CD4-positive, alpha-beta T cell treated with Interleukin-10 for 1 hour (primary cell): ENCODE measurements around the gene PTCHD4.

Experiments
- DNase-seq: peaks from one replicate; pipeline ENCODE4 v3.0.0-alpha.2; 2020

PTCHD4 gene

GRCh38 chr6:48099713-48100587, 11.0 kb downstream of the PTCHD4 start:
- no peak for DNase-seq

DNA sequence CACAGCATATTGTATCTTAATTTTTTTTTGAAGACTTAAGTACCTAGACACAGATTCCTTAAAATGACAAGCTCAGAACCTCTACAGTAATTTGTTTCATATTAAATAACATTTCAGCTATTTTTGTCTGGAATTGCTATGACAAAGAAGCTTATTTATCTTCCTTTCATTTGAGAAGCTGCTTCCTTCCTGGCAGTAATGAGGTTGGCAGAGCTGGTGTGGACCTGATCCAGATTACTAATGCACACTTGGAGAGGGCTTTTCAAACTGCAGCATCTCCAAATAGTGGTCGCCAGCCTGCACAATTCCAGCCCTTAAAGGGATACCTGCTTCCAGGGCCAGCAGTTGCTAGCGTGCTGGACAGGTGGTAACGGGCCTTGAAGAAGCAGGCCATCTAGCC, 12.1 kb downstream of the PTCHD4 start:
- DNase-seq, result no peak

DNA sequence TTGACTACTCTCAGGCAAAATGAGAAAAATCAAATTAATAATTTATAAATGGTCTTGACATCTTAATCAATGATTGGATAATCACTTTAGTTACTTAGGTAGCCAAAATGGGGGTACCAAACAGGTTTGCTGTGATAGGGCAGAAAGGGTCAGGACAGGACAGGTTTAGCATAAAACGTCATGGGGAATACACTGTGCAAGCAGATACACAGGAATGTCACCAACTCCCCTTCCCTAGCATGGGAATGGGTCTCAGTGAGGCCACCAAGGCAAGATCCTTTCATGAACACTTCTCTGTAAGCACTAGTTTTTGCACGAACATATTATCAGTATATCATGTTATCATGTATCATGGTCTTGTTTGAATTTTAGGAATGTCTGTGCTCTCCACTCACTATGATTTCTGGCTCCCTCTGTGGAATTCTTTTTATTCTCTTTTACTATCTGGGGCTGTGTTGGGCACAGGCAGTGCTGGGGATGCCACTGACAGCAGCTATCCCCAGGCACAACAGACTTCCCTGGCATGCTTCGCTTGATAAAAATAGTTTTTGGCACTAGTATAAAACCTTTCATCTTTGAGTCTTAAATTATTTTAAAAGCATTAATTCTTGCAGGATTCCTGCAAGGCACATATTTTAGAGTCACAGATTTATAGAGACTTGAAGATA, 18.3 kb downstream of the PTCHD4 start:
- DNase-seq, result no peak

DNA sequence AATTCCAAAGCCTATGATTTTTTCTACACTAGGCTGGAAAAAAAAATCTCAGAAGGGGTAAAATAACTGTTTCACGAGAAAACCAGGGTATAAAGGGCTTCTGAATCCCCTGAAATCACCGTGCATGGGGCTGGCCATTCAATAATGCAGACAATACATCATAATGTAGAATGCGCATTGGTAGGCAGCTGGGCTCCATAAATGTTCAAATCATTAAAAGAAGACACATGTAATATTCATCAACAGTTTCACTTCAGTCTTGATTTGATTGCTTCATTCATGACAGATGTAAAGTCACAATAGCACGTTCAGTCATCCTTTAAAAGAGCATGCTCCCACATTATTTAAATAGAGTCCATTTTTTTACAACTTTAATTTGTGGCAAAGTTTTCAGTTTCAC, 20.5 kb downstream of the PTCHD4 start:
- DNase-seq, result no peak

DNA sequence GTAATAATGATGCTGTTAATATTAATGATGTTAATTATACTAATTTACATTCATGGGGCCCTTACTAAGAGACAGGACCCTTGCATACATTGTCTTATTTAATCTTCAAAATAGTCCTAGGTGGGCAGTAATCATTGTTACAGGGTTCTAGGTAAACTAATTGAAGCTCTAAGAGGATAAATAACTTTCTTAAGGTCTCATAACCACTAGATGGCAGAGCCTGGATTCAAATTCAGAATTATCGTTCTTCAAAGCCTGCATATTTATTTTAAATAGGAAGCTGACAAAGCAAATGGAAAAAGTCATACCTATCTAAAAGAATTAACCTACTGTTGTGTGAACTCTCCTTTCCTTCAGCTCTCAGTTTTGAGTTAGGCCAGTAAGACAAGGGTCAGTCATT, 23.5 kb downstream of the PTCHD4 start:
- DNase-seq, result no peak

DNA sequence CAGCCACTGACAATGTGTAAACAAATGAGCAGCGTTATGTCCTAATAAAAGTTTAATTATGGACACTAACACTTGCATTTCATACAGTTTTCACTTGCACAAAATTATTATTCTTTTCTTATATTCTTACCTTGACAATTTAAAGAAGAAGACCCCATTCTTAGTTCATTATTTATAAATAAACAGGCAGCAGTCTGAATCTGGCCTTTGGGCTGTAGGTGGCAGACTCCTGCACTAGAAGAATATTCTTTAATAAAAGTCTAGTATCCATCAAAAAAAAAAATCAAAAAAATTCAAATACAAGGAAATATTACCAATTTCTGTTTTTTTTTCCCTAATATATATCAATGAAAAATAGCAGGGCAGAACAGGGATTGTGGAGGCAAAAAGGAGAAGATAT, 24.8 kb downstream of the PTCHD4 start:
- DNase-seq, result no peak

DNA sequence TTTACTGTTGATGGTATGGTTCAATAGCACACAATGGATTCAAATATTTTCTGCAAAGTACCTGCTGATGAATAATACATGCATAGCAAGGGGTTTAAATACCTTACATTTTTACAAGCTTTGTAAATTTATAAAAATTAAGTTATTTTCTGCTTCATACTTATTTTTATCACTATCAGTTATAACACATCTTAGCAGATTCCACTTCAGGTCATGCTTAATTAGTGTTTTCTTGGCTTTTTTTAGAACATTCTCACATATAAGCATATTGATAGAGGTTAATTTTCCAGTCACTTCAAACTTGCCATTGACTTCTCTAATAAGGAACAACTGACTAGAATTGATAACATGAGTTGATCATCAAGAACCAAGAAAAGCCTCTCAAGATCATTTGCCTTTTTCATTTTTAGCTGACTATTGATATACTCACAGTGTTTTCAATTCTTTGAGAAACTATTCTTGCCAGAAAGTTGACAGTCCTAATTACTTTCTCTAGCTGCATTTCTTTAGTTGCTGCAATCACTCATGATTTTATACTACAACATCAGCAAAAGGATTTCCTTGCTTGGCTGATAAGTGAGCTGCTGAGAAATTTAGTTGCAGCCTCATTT, 25.8 kb downstream of the PTCHD4 start:
- no peak for DNase-seq

DNA sequence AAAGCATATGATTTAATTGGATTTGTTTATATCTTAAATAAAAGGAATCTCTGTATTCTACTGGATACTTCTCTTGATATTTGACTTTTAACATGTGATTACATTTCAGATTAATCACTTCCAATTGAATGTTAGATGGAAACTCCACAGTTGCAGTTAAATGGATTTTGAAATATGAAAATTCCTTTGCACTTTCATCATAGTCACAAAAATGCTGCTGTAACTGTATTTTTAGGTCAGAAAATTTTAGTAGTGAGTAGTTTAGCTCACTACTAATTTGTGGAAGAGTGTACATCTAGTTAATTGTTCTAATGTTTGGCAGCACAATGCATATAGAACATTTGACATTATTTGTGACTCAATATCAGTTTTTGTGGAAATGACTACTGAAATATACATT, 26.8 kb downstream of the PTCHD4 start:
- DNase-seq, result no peak

DNA sequence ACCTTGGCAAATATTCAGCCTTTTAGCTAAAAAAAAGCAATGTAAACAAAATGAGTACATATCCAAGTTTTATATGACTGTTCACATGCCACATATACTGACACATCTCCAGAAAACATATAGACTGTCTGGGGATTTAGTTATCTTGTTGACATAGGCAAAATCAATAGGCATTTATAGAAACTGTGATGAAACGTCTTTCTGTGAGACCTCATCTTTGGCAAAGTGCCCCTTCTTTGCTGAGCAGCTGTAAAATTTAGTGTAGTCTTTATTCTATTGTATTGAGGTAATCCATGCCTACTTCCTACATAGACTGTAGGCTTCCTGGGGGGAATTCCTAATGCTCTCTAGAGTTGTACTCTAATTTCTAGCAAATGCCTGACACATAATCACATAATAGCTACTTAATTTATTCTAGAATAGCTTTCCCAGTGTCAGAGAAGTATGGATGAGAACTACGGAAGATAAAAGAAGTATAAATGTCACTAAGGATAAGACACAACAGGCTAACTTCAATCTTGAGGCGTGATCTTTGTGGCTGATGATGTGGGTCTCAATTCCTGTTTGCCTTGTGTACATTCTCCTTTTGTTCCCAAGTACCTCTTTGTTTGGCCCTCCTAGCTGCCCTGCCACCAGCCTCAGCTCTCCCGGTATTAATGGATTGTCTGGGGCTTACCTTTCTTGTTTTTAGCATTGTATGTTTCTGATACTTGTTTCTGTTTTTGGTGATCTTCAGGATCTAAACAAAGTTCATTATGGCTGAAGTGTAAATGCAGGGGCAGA, 30.6 kb downstream of the PTCHD4 start:
- DNase-seq, result no peak

- DNase-seq, result no peak
Observed at GRCh38 chr6:48078120-48078519, 32.9 kb downstream of the PTCHD4 start.

DNA sequence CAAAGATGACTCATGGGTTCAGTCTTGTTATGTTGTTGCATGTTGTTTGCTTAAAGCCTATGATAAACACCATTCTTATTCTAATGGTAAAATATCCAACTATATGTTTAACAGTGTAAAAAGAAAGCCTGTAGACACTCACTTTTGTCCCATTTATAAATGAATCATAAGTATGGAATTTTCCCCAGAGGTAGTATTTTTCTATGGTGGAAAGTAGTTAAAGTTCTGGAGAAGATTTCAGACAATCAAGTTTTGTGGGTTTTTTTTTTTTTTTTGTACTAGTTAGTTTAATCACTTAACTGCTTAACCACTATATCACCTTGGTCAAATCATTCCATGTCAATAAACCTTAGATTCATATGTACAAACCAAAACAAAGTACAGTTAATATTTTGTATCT, 35.8 kb downstream of the PTCHD4 start:
- no peak for DNase-seq

DNA sequence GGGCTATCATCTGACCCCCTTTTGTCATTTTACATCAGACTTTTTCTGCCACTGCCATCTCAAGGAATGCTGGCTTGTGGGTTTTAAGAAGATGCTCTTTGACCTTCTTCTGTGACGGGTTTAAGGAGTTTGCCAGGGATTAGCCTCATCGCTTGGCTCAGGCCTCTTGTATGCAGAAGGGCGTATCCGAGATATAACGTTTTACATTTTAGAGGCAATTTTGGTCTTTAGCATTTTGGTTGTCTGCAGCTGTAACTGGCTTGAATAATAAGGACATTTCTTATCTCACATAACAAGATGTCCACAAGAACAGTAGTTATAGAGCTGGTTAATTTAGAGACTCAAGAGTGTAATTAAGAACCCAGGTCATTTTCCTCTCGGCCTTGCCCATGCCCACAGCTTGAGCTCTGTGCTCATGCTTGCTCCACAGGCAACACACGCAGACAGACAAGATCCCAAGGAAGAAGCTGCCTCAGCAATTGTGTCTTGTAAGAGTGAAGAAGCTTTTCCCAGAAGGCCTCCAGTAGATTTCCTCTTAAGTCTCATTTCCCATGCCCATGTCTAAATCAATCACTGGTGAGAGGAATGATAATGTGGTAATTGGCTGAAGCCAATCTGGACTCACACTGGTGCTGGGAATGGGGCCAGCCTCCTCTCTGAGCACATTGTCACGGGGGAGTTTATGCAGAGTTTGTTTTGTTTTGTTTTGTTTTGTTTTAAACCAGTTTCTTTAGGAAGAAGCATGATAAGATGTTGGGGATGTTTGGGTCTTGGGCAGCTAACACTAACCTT, 36.8 kb downstream of the PTCHD4 start:
- DNase-seq, result no peak

- no peak for DNase-seq
Observed at GRCh38 chr6:48071833-48072232, 39.2 kb downstream of the PTCHD4 start.

- no peak for DNase-seq
Observed at GRCh38 chr6:48069280-48069679, 41.7 kb downstream of the PTCHD4 start.

DNA sequence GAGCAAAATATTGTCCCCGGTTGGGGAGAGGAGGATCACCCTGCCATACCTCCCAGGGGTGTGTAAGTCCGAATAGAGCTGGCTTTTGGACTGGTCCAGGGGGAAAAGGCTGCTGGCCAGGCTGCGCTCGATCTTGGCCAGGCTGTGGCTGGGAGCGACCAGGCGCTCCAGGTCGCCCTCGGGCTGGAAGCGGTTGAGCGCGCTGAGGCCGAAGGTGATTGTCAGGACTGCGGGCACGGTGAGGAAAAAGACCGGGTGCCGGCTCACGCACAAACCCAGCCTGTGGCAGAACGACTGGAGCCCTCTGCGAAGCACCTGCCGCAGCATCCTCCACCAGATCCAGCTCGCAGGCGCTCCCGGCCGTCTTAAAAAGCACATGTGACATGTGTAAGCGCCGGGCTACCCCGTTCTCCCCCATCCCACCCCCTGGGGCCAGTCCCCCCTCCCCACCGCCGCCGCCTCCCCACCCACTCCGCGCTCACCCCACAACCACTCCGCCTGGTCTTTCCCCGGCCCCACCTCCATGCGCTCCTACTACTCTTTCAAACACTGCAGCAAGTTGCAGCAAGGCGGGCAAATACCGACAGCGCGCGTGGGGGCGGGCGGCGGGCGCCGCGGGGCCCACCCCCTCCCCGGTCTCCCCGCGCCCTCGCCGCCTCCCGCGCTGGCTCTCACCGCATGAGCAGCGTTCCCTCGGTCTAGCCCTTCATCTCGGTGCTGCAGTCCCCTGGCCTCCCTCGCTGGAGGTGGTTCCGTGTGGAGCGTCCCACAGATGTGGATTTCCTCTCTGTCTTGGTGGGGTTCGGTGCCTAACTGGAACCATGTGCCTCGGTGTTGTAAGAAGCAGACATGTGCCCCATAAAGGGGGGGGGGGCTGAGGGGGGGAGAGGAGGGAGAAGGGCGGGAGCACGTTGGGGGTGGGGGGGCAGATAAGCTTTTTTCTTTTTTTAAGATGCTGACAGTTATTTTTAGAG, 42.4 kb downstream of the PTCHD4 start:
- DNase-seq, result no peak

- no peak for DNase-seq
Observed at GRCh38 chr6:48067886-48068277, 43.1 kb downstream of the PTCHD4 start.

DNA sequence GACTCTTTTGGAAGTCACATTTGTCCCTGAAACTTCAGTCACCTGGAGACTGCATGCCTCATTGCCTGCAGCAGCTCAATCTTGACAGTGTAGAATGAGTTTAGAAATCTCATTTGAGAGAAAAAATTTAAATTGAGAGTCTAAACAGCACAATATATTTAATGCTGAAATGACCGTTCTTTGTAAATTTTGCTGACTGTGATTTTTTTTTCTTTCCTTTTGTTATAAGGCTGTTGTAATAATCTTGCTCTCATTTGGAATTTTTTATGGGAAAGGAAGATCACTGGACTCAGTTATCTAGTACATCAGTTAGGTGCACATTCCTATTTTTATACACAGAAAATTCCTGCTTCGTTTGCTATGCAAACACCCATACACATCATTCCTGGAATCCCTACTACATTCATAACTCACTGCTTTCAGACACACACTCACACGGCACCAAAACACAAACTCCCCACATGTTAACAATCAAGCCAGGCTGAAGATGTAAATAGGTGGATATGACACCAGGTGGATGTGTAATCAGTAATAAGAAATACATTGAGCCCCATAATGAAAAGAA, 43.8 kb downstream of the PTCHD4 start:
- DNase-seq, result no peak

DNA sequence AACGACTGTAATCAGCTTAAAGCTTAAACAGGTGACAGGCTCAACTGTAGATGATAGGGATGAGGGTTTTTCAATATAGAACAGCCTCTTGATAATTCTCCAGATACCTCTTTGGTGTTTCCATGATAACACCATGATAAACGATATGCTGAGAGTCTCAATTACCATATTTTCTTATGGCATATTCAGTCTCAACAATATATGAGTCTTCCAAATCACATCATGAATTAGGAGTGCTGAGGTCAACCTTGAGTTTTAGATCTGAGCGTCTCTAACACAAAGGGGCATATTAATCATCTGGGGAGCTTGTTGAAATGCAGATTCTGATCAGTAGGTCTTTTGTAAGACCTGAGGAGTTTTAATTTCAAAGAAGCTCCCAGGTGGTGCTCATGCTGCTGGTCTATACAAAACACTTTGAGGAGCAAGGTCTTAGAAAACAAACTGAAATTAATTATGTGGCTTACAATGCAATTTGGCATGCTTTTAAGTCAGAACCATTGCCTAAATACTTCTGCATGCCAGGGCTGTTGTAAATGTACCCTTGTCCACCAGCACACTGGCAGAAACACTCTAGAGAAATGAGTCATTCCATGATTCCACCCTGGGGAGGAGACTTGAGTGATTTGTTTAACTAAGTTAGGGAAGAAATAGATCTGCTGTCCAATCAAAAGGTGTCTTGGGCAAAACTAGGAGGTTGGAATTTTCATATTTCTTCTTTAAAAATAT, 49.6 kb downstream of the PTCHD4 start:
- DNase-seq, result no peak
